Vagina (tissue), 2 donors: Measurements from ENCODE around the gene SLC7A14. TPM values are rescaled to one million over a fixed set of nuclear protein-coding genes. Genes with fewer than 3 reads are reported as not detected.

ENCODE experiments used
- DNase-seq, 2 donors: peaks; one replicate each; pipeline ENCODE4 v3.0.0-alpha.2; 2017; ENCODE audit errors: extremely low spot score in 2 of 2
- H3K27ac ChIP-seq: fragments of 200-600 bp; sonication (generic); one replicate; pipeline ENCODE4 v1.5.1; 2019
- H3K27me3 ChIP-seq: fragments of 200-600 bp; sonication (generic); one replicate; pipeline ENCODE4 v1.5.1; 2019
- H3K36me3 ChIP-seq, 2 donors: fragments of 200-600 bp; sonication (generic); one replicate each; pipeline ENCODE4 v1.5.1; 2017 to 2019
- H3K4me1 ChIP-seq: fragments of 200-600 bp; sonication (generic); one replicate; pipeline ENCODE4 v1.5.1; 2019
- H3K4me3 ChIP-seq, 2 donors: fragments of 200-600 bp; sonication (generic); 1 replicate in 1 of 2; 2 replicates in 1 of 2; pipeline ENCODE4 v1.5.1; 2016 to 2019
- H3K9me3 ChIP-seq: fragments of 200-600 bp; sonication (generic); one replicate; pipeline ENCODE4 v1.5.1; 2019
- CTCF ChIP-seq, 3 experiments: fragments of 450-650 bp in 2 of 3; fragments of 200-600 bp in 1 of 3; sonication (generic) in 1 of 3; IDR thresholded peaks; one replicate each; pipeline ENCODE4 v1.5.1; 2017 to 2019; ENCODE audit warnings: antibody characterized with exemption in 3 of 3, mild to moderate bottlenecking in 2 of 3, moderate library complexity in 2 of 3
- POLR2A ChIP-seq, 2 donors: fragments of 450-650 bp; IDR thresholded peaks; one replicate each; pipeline ENCODE4 v1.6.1; 2017; ENCODE audit warnings: antibody characterized with exemption in 2 of 2, mild to moderate bottlenecking in 2 of 2, moderate library complexity in 2 of 2
- POLR2AphosphoS5 ChIP-seq, 2 donors: sonication (generic); formaldehyde crosslinking; IDR thresholded peaks; one replicate each; pipeline ENCODE4 v1.9.0; 2017; ENCODE audit warnings: antibody characterized with exemption in 2 of 2, mild to moderate bottlenecking in 2 of 2, low read depth in 1 of 2; ENCODE audit not compliant: insufficient read depth in 1 of 2
- intact Hi-C: fragments of 100-400 bp; cut with DNase I; formaldehyde crosslinking; loops from one replicate; pipeline ENCODE4 v1.15.1; 2023
- total RNA-seq: library from RNA; depleted of rRNA; stranded (reverse); fragments of >200 nt; gene quantifications from one replicate; pipeline ENCODE4 v1.2.3, GENCODE V29; 2016

Gene SLC7A14
- total RNA-seq, 1 donor from 2014 or later = 1.2 TPM

DNA sequence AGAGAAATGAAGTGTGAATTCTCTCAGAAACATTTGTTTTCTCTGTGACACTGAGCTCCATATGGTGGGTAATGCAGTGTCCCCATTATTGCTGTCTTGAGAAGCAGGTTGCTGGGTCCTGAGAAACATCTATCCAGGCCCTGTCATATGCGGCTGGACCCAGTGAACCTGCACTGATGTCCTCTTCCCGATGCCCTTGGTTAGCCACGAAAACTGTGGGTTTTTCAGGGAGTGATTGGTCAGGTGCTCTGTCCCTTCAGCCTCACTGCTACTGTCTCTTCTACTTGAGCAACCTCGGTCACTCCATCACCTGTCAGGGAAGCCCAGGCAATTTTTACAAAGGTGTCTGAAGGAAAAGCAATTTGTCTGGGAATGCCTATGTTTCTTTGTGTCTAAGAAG is 77.0 kb downstream of the SLC7A14 start:
- H3K4me1 ChIP-seq = no peaks in the 10 kb centered on the region
- no peaks in the 10 kb centered on the region for H3K27me3 ChIP-seq
- TF ChIP-seq CTCF (IDR thresholded peaks at IDR 0.05) (no peak), POLR2AphosphoS5 (IDR thresholded peaks at IDR 0.05; ENCODE audit: insufficient read depth in 1 of 2, low read depth in 1 of 2) (no peak), POLR2A (IDR thresholded peaks at IDR 0.05) (no peak)
- H3K36me3 ChIP-seq = no peaks in the 10 kb centered on the region
- DNase-seq = no peak
- no peaks in the 10 kb centered on the region for H3K9me3 ChIP-seq
- H3K4me3 ChIP-seq = no peak overlapping the region
- H3K27ac ChIP-seq = no peak overlapping the region
- intact Hi-C loops = no loop called here

DNA sequence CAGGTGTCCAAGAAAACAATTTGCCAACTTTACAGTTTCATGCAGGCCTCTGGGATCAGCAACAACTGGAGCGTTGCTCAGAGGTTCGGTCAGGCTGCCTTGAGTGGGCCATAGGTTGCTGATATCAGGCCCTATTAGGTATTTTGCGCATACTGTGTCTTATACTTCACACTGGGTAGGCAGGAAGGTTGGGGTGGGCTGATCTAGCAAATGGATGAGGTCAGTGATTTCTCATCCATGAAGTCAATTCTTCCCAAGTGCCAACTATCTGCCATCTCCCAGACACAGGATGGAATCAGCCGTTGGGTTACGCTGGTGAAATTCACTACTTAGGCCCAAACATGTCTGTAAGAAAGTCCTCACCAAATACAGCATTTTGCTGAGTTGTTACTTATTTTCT is 77.6 kb downstream of the SLC7A14 start:
- no peak overlapping the region for H3K4me3 ChIP-seq
- no peak for TF ChIP-seq CTCF (IDR thresholded peaks at IDR 0.05)
- no peak for TF ChIP-seq POLR2A (IDR thresholded peaks at IDR 0.05)
- no peak for TF ChIP-seq POLR2AphosphoS5 (IDR thresholded peaks at IDR 0.05; ENCODE audit: insufficient read depth in 1 of 2, low read depth in 1 of 2)
- DNase-seq = no peak
- intact Hi-C loops = no loop called here
- no peak overlapping the region for H3K27ac ChIP-seq
- H3K36me3 ChIP-seq = no peaks in the 10 kb centered on the region
- H3K27me3 ChIP-seq = no peaks in the 10 kb centered on the region
- H3K4me1 ChIP-seq = no peaks in the 10 kb centered on the region
- no peaks in the 10 kb centered on the region for H3K9me3 ChIP-seq

DNA sequence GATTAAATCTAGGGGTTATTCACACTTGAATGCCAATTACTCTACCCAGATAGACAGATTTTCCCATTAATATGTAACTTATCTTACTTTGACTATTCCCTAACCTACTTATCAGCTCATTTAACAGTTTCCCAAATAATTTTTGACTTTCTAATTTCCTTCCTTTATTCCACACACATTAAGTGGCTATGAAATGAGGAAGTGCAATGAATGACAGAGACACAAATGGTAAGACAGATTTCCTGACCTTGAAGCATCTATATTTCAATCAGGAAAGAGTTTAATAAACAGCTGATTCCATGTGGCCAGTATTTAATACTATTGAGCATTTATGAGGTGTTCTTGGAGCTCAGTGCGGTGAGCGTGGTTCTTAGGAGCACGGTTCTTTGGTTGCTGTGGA is 78.8 kb downstream of the SLC7A14 start:
- H3K27ac ChIP-seq = no peak overlapping the region
- intact Hi-C loops = no loop called here
- H3K4me3 ChIP-seq = no peak overlapping the region
- DNase-seq = no peak
- H3K36me3 ChIP-seq = no peaks in the 10 kb centered on the region
- H3K27me3 ChIP-seq = no peaks in the 10 kb centered on the region
- H3K9me3 ChIP-seq = no peaks in the 10 kb centered on the region
- H3K4me1 ChIP-seq = peaks cover 5% of the 10 kb centered on the region
- TF ChIP-seq POLR2A (IDR thresholded peaks at IDR 0.05) = no peak
- TF ChIP-seq CTCF (IDR thresholded peaks at IDR 0.05) = no peak

DNA sequence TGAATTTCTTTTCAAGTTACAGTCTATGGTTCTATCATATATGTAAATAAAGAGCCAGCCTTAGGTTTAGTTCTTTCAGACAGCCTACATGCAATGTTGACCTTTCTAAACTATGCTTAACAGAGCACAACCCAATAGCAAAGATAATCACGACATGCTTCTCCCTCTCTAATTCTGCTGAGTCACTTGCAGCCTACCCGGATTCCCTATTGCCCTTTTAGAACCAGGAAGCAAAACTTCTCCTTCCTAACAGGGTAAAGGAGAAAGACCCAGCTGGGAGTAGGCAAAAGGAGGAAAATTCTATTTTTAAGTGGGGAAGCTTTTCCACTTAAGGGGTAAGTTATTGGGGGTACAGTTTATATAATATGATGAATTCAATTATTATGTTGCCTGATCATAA is 79.3 kb downstream of the SLC7A14 start:
- DNase-seq = no peak
- TF ChIP-seq POLR2AphosphoS5 (IDR thresholded peaks at IDR 0.05; ENCODE audit: insufficient read depth in 1 of 2, low read depth in 1 of 2) = no peak
- TF ChIP-seq CTCF (IDR thresholded peaks at IDR 0.05) = no peak
- TF ChIP-seq POLR2A (IDR thresholded peaks at IDR 0.05) = no peak
- Histone ChIP-seq H3K9me3 (no peaks in the 10 kb centered on the region), H3K27me3 (no peaks in the 10 kb centered on the region), H3K36me3 (no peaks in the 10 kb centered on the region), H3K4me1 (peaks cover 10% of the 10 kb centered on the region), H3K4me3 (no peak overlapping the region), H3K27ac (no peak overlapping the region)
- intact Hi-C loops = no loop called here

- no peaks in the 10 kb centered on the region for H3K9me3 ChIP-seq
- H3K27me3 ChIP-seq = no peaks in the 10 kb centered on the region
- no peak overlapping the region for H3K27ac ChIP-seq
- H3K36me3 ChIP-seq = no peaks in the 10 kb centered on the region
- H3K4me1 ChIP-seq = peaks cover 10% of the 10 kb centered on the region
- TF ChIP-seq POLR2A (IDR thresholded peaks at IDR 0.05) (no peak), POLR2AphosphoS5 (IDR thresholded peaks at IDR 0.05; ENCODE audit: insufficient read depth in 1 of 2, low read depth in 1 of 2) (no peak), CTCF (IDR thresholded peaks at IDR 0.05) (no peak)
- DNase-seq = no peak
- intact Hi-C loops = no loop called here
- no peak overlapping the region for H3K4me3 ChIP-seq
These were observed 83.6 kb downstream of the SLC7A14 start for GRCh38 chr3:170502297-170502696.
